Vagina (tissue), 2 donors: ENCODE measurements around the gene ASTN2. TPM values are rescaled to one million over a fixed set of nuclear protein-coding genes. Genes with fewer than 3 reads are reported as not detected.

Experiments used
- DNase-seq, 2 donors: peaks; one replicate each; pipeline ENCODE4 v3.0.0-alpha.2; 2017; ENCODE audit errors: extremely low spot score in 2 of 2
- H3K27ac ChIP-seq: fragments of 200-600 bp; sonication (generic); one replicate; pipeline ENCODE4 v1.5.1; 2019
- H3K27me3 ChIP-seq: fragments of 200-600 bp; sonication (generic); one replicate; pipeline ENCODE4 v1.5.1; 2019
- H3K36me3 ChIP-seq, 2 donors: fragments of 200-600 bp; sonication (generic); one replicate each; pipeline ENCODE4 v1.5.1; 2017 to 2019
- H3K4me1 ChIP-seq: fragments of 200-600 bp; sonication (generic); one replicate; pipeline ENCODE4 v1.5.1; 2019
- H3K4me3 ChIP-seq, 2 donors: fragments of 200-600 bp; sonication (generic); 1 replicate in 1 of 2; 2 replicates in 1 of 2; pipeline ENCODE4 v1.5.1; 2016 to 2019
- H3K9me3 ChIP-seq: fragments of 200-600 bp; sonication (generic); one replicate; pipeline ENCODE4 v1.5.1; 2019
- POLR2A ChIP-seq, 2 donors: fragments of 450-650 bp; IDR thresholded peaks; one replicate each; pipeline ENCODE4 v1.6.1; 2017; ENCODE audit warnings: antibody characterized with exemption in 2 of 2, mild to moderate bottlenecking in 2 of 2, moderate library complexity in 2 of 2
- POLR2AphosphoS5 ChIP-seq, 2 donors: sonication (generic); formaldehyde crosslinking; IDR thresholded peaks; one replicate each; pipeline ENCODE4 v1.9.0; 2017; ENCODE audit warnings: antibody characterized with exemption in 2 of 2, mild to moderate bottlenecking in 2 of 2, low read depth in 1 of 2; ENCODE audit not compliant: insufficient read depth in 1 of 2
- intact Hi-C: fragments of 100-400 bp; cut with DNase I; formaldehyde crosslinking; loops from one replicate; pipeline ENCODE4 v1.15.1; 2023
- total RNA-seq: library from RNA; depleted of rRNA; stranded (reverse); fragments of >200 nt; gene quantifications from one replicate; pipeline ENCODE4 v1.2.3, GENCODE V29; 2016
- TF ChIP-seq, protein P1 (sequence below), 3 experiments: fragments of 450-650 bp in 2 of 3; fragments of 200-600 bp in 1 of 3; sonication (generic) in 1 of 3; IDR thresholded peaks; one replicate each; pipeline ENCODE4 v1.5.1; 2017 to 2019; ENCODE audit warnings: antibody characterized with exemption in 3 of 3, mild to moderate bottlenecking in 2 of 3, moderate library complexity in 2 of 3

Gene ASTN2
- total RNA-seq, 1 donor from 2014 or later = 4.4 TPM

DNA sequence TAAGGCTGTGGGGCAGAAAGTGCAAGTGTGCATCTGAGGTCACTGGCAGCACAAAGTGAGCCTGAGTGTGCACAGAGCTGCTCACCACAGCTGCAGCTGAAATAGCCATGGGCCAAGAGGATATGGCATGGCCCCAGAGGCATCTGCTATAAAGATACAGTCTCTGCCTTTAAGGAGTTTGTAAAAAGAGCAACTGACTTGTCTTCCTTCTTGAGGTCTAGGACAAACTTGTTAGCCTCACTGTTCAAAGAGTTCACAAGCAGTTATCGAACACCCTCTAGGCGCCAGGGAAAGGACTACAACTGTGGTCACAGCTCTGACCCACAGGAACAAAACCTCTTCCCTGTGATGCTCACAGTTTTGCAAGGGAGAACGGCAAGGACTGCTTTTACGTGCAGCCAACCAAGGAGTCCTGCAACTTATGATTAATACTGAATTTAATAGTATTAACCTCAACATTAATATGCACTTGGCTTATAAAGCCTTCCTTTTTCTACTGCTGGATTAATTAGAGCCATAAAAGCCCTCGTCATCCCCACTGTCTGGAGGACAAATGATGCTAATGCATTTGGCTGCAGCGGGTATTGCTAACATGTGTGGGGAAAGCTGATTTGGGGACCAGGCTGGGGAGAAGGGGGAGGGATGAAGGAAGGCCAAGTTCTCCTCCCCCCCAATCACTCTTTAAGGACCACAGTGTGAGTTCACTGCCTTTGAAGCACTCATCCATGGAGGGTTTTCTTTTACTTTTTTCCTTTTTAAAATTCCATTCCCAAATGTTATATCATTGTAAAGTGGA lies 917.6 kb downstream of the ASTN2 start:
- no peaks in the 10 kb centered on the region for H3K27me3 ChIP-seq
- H3K9me3 ChIP-seq = no peaks in the 10 kb centered on the region
- intact Hi-C loops = loop anchor here (5.0 kb wide), 1 partner anchor 345 kb away; the partner anchor contains the start of gene PAPPA
- no peak overlapping the region for H3K4me3 ChIP-seq
- TF ChIP-seq POLR2A (IDR thresholded peaks at IDR 0.05) = no peak
- TF ChIP-seq, protein P1, sequence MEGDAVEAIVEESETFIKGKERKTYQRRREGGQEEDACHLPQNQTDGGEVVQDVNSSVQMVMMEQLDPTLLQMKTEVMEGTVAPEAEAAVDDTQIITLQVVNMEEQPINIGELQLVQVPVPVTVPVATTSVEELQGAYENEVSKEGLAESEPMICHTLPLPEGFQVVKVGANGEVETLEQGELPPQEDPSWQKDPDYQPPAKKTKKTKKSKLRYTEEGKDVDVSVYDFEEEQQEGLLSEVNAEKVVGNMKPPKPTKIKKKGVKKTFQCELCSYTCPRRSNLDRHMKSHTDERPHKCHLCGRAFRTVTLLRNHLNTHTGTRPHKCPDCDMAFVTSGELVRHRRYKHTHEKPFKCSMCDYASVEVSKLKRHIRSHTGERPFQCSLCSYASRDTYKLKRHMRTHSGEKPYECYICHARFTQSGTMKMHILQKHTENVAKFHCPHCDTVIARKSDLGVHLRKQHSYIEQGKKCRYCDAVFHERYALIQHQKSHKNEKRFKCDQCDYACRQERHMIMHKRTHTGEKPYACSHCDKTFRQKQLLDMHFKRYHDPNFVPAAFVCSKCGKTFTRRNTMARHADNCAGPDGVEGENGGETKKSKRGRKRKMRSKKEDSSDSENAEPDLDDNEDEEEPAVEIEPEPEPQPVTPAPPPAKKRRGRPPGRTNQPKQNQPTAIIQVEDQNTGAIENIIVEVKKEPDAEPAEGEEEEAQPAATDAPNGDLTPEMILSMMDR (IDR thresholded peaks at IDR 0.05) = peak in 1 of 3 experiments; percentile 5
- TF ChIP-seq POLR2AphosphoS5 (IDR thresholded peaks at IDR 0.05; ENCODE audit: insufficient read depth in 1 of 2, low read depth in 1 of 2) = no peak
- peaks cover 14% of the 10 kb centered on the region for H3K4me1 ChIP-seq
- no peaks in the 10 kb centered on the region for H3K36me3 ChIP-seq
- peak overlapping the region; percentile 7 for H3K27ac ChIP-seq
- DNase-seq = no peak

DNA sequence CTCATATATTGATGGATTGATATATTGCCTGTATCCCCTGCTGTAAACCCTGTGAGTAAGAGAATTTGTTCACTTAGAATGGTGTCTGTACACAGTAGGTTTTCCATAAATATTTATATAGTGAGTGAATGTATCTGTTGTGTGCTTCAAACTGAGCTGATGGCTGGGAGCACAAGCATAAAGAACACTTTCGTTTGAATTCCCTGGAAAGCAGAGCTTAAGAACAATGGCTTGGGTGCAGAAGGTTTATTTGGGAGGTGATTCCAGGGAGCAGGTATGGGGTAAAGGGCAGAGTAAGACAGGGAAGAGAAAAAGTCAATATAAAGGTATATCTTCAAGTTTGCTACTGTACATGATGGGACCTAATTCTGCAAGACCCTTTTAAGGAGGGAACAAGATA lies 918.7 kb downstream of the ASTN2 start:
- no peaks in the 10 kb centered on the region for H3K9me3 ChIP-seq
- no peaks in the 10 kb centered on the region for H3K27me3 ChIP-seq
- intact Hi-C loops = loop anchor here (5.0 kb wide), 1 partner anchor 344 kb away; the partner anchor contains the start of gene PAPPA
- TF ChIP-seq, protein P1 (IDR thresholded peaks at IDR 0.05) = no peak
- TF ChIP-seq POLR2A (IDR thresholded peaks at IDR 0.05) (no peak), POLR2AphosphoS5 (IDR thresholded peaks at IDR 0.05; ENCODE audit: insufficient read depth in 1 of 2, low read depth in 1 of 2) (no peak)
- H3K27ac ChIP-seq = no peak overlapping the region
- no peak overlapping the region for H3K4me3 ChIP-seq
- H3K4me1 ChIP-seq = peaks cover 14% of the 10 kb centered on the region
- no peaks in the 10 kb centered on the region for H3K36me3 ChIP-seq
- DNase-seq = no peak

DNA sequence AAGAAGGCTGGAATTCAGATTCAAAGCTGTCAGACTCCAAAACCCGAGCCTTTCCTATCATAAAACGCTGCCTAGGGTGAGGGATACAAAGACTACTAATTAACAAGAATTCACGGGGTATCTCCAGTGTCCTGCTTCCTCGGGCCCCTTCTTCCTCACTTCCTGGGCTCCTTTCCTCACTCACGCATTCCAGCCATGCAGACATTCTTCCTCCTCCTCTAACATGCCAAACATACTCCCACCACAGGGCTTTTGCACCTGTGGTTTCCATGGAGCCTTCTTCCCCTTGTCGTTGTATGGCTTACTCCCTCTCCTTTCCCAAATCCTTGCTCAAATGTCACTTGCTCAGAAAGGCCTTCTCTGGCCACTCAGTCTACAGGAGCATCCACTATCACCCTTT lies 919.1 kb downstream of the ASTN2 start:
- H3K4me1 ChIP-seq = peaks cover 14% of the 10 kb centered on the region
- intact Hi-C loops = loop anchor here (5.0 kb wide), 1 partner anchor 343 kb away; the partner anchor contains the start of gene PAPPA
- no peaks in the 10 kb centered on the region for H3K27me3 ChIP-seq
- DNase-seq = no peak
- H3K36me3 ChIP-seq = no peaks in the 10 kb centered on the region
- H3K4me3 ChIP-seq = no peak overlapping the region
- TF ChIP-seq POLR2AphosphoS5 (IDR thresholded peaks at IDR 0.05; ENCODE audit: insufficient read depth in 1 of 2, low read depth in 1 of 2) (no peak), POLR2A (IDR thresholded peaks at IDR 0.05) (no peak)
- TF ChIP-seq, protein P1 (IDR thresholded peaks at IDR 0.05) = no peak
- H3K9me3 ChIP-seq = no peaks in the 10 kb centered on the region
- no peak overlapping the region for H3K27ac ChIP-seq

DNA sequence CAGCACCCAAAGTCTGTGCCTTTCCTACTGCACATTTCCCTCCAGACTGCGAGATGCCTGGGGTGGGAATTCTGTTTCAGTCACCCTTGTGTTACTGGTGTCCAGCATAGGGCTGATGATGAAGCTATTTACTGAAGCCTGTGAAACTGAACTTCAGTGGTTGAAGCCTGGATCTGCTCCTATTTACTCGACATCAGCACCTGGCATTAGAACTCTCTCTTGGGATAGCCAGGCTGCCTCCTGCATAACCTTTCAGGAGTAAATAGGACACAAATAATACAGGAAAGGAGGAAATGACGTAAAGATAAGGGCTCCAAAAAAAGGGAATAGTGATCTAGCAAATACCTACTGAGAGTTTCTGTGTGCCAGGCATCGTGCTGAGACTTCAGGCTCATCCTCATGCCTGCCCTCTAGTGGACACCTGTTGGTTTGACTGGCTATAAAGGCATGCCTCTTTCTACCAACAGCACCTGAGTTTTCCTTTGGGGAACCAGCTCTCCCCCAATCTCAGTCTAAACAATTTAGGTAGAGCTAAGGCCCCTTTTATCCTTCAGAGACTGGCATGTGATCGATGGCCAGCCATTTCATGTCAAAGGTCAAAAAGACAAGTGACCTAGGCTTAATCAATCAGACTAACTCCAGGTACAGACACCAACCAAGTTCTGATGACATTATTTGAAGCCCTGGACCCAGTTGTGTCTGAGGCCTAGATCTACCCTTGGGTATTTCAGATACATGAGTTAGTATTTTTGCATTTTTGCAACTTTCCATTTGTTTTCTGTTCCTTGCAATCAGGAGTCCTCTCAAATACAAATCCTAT lies 919.8 kb downstream of the ASTN2 start:
- no peak overlapping the region for H3K27ac ChIP-seq
- DNase-seq = no peak
- H3K4me3 ChIP-seq = no peak overlapping the region
- H3K36me3 ChIP-seq = no peaks in the 10 kb centered on the region
- TF ChIP-seq POLR2A (IDR thresholded peaks at IDR 0.05) (no peak), POLR2AphosphoS5 (IDR thresholded peaks at IDR 0.05; ENCODE audit: insufficient read depth in 1 of 2, low read depth in 1 of 2) (no peak)
- TF ChIP-seq, protein P1 (IDR thresholded peaks at IDR 0.05) = peak in 2 of 3 experiments; percentile 23 to 44
- H3K27me3 ChIP-seq = no peaks in the 10 kb centered on the region
- H3K9me3 ChIP-seq = no peaks in the 10 kb centered on the region
- peaks cover 14% of the 10 kb centered on the region for H3K4me1 ChIP-seq
- intact Hi-C loops = loop anchor here (5.0 kb wide), 1 partner anchor 343 kb away; the partner anchor contains the start of gene PAPPA
